NOMO-1 (cell line): Measurements from ENCODE around the gene VWA7.
"Not testable (repeated sequence)": the region's sequence is repeated elsewhere in the genome, so short reads cannot be mapped to it uniquely, and the experiment has no call there.

Experiments
- DNase-seq, 2 experiments: peaks; one replicate each; lab custom pipeline; 2025; ENCODE audit not compliant: unreplicated experiment in 2 of 2; lab: John Stamatoyannopoulos, UW

Gene VWA7

GRCh38 chr6:31776989-31777666 is at the start of gene VWA7:
Gene VWA7 (minus strand): TSS chr6:31777328. CDS start chr6:31776779, 549 bp downstream.
- peak; percentile 33 to 68 for DNase-seq

- peak in 1 of 2 experiments; percentile 64 for DNase-seq
Measured at GRCh38 chr6:31826793-31827285, 49.7 kb upstream of the VWA7 start.

DNA sequence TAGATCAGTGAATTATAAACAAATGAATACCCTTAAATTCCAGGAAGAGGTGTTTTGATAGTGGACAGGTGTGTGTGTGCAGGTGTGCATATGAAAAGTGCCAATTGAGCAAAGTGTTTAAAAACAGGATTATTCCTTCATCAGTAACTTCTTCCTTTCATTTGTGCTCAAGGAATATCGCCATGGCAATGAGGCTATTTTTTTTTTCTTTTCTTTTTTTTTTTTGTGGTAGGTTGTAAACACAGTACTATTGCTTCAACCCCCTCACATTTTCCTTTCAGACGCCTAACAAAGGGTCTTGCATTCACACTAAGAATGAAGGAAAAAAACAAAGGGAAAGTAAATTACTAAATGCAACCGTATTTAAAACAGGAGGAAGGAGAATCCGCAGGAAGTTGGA is 48.4 kb upstream of the VWA7 start:
- no peak for DNase-seq

- DNase-seq: peak; percentile 53 to 71
Measured at GRCh38 chr6:31823592-31824196, 46.6 kb upstream of the VWA7 start.

DNA sequence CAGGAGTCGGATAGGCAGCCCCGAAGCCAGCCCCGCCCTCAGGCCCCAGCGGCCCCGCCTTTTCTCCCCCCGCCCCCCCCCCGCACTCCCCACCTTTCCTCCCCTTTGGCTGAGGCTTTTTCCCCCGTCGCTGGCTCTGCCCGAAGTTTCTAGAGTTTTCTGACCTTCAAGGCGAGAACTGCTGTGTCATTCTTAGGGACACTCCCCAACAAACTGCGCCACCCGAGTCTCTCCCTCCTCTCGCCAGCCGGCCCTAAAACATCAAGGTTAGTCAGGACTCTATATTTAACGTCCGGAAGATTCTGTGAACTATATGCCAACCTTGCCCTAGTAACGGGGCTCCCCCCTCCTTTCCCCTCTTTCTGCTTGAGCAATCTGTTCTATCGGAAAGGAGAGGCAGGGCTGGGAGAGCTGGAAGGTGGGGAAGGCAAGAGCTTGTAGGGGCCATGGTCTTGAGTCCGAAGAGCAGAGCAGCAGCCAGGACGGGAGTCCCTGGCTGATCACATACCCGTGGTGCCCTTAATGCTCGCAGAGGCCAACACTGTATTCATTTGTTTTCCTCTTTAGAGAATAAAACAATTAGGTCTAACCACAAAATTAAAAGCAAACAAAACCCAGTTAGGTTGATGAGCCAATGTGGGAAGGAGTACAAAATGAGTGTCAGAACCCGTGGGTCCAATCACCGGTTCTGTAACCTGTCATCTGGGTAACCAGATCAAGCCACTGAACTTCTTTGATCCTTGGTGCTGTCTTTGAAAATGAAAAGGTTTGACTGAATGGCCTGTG is 45.1 kb upstream of the VWA7 start:
- DNase-seq: peak; percentile 87 to 90

DNA sequence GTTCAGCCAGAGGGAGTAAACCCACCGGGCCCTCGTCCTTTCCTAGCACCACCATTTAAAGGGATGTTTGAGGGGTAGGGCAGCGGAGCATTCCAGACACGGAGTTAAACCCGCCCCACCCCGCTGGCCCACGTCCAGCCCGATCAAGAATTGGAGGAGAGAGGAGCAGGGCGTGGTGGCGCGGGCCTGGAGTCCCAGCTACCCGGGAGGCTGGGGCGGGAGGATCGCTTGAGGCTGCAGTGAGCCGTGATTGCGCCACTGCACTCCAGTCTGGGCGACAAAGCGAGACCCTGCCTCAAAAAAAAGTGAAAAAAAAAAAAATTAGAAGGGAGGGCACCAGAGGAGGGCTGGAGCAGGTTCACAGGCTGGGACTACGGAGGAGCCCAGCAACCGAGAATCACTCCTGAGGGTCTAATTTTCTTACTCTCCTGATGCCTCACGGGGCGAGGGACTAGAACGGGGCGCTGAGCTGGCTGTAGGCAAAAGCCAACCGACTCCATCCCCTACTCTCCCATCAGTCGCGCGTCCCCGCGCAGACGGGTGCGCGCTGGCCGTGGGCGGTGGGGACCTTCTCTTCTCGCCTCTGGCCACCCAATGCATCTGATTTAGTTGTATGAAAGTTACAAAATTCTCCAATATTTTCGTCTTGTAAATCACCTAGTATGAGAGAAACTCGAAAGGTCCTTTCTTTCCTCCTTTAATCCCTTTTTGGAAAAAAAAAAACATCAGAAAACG is 44.3 kb upstream of the VWA7 start:
- DNase-seq: peak in 1 of 2 experiments; percentile 58

DNA sequence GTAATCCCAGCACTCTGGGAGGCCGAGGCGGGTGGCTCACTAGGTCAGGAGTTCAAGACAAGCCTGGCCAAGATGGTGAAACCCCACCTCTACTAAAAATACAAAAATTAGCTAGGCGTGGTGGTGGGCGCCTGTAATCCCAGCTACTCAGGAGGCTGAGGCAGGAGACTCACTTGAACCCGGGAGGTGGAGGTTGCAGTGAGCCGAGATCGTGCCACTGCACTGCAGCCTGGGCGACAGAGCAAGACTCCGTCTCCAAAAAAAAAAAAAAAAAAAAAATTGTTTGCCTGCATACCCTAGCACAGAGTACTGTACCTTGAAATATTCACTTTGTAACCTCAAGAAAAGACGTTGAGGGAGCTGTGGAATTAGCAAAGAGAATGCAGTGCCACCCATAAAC is 43.3 kb upstream of the VWA7 start:
- not testable (repeated sequence) for DNase-seq

DNA sequence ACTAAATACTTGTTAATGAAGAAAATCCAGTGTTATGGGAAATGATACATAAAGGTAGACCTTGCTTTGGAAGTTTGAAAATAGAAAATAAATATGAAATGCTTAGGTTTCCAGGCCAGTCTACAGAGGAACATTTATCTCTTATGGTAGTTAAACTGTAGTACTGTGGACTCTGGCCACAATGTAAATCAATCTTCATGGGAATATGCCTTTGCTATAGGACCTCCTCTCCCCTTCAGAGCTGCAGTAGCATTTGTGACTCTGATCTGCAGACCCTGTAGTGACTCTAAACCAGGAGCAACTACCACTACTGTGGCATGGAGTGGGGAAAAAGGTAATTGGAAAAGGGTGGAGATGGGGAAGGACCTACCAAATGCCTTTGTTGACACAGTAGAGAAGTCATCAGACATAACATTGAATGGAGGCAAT is 42.8 kb upstream of the VWA7 start:
- no peak for DNase-seq

GRCh38 chr6:31817929-31818511 is 40.9 kb upstream of the VWA7 start:
- DNase-seq: not testable (repeated sequence)

DNA sequence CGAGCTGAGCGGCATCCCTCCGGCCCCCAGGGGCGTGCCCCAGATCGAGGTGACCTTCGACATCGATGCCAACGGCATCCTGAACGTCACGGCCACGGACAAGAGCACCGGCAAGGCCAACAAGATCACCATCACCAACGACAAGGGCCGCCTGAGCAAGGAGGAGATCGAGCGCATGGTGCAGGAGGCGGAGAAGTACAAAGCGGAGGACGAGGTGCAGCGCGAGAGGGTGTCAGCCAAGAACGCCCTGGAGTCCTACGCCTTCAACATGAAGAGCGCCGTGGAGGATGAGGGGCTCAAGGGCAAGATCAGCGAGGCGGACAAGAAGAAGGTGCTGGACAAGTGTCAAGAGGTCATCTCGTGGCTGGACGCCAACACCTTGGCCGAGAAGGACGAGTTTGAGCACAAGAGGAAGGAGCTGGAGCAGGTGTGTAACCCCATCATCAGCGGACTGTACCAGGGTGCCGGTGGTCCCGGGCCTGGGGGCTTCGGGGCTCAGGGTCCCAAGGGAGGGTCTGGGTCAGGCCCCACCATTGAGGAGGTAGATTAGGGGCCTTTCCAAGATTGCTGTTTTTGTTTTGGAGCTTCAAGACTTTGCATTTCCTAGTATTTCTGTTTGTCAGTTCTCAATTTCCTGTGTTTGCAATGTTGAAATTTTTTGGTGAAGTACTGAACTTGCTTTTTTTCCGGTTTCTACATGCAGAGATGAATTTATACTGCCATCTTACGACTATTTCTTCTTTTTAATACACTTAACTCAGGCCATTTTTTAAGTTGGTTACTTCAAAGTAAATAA is 40.2 kb upstream of the VWA7 start:
- DNase-seq: peak; percentile 42 to 63

DNA sequence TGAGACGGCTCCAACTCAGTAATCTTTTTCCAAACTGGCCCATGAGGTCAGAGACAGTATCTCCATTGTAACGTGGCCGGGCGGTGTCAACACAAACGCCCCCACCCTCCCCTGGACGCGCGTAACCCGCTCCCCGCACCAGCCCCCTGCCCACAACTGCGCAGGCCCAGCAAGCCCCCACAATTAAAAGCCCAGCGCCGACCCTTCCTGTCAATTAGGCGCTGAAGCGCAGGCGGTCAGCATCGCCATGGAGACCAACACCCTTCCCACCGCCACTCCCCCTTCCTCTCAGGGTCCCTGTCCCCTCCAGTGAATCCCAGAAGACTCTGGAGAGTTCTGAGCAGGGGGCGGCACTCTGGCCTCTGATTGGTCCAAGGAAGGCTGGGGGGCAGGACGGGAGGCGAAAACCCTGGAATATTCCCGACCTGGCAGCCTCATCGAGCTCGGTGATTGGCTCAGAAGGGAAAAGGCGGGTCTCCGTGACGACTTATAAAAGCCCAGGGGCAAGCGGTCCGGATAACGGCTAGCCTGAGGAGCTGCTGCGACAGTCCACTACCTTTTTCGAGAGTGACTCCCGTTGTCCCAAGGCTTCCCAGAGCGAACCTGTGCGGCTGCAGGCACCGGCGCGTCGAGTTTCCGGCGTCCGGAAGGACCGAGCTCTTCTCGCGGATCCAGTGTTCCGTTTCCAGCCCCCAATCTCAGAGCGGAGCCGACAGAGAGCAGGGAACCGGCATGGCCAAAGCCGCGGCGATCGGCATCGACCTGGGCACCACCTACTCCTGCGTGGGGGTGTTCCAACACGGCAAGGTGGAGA is 38.1 kb upstream of the VWA7 start, which contains the start of the genes HSPA1A and HSPA1L:
HSPA1A (plus strand) TSS at position 519 of the 814 bp plus-strand sequence; CDS start at position 733, 214 bp downstream.
HSPA1L (minus strand) TSS at position 259 of the 814 bp plus-strand sequence. CDS start 3,311 bp downstream, outside the sequence.
- peak; percentile 72 to 74 for DNase-seq

GRCh38 chr6:31814677-31815024 is 37.5 kb upstream of the VWA7 start:
- DNase-seq: peak; percentile 75 to 80

GRCh38 chr6:31813465-31813849 is 36.3 kb upstream of the VWA7 start:
- DNase-seq: no peak

DNA sequence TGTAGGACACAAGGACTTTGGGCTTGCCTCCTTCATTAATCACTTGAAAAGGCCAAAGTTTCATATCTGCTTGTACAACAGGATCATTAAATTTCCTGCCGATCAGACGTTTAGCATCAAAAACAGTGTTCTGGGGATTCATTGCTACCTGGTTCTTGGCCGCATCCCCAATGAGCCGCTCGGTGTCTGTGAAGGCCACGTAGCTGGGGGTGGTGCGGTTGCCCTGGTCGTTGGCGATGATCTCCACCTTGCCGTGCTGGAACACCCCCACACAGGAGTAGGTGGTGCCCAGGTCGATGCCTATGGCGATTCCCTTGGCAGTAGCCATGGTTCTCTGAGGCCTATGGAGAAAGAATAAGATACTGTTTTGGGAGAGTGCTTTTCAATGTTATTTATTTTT is 34.5 kb upstream of the VWA7 start:
- no peak for DNase-seq

- DNase-seq: not testable (repeated sequence)
Measured at GRCh38 chr6:31808599-31808998, 31.5 kb upstream of the VWA7 start.

DNA sequence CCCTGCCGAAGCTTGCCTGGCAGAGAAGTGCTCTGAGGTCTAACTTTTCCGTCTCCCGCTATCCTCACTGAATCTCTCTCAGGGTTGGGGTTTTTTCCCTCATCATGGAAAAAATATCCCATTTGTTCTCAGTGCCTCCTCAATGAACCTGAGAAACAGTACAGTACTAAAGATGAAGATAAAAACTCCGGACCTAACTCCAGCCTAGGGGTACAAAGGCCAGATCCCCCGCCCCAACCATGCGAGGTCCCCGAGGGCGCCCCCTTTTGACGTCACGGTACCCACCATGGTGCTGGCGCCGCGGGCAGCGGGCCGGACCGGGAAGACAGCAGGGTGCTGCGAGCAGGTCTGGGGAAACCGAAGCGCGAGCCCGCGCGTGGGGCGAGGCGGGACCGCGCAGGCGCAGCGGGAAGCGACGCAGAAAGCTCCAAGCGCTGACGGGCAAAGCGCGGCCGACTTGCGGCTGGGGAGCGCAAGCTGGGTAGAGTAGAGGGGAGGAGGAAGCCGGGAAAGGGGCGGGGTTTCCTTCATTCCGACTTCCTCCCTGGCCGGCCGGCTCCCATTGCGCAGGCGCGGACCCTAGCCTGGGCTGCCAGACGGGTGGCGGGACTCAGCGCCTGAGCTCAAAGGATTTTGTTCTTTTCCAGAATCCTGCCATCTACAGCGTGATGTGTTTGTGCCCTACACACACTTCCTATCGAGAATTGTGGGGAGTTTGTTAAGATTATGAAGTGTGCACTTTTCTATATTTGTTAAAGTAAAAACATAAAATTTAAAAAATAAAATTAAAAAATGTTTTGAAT is 29.5 kb upstream of the VWA7 start, which contains the start of gene LSM2:
LSM2 (minus strand) TSS at position 497 of the 803 bp plus-strand sequence; CDS start at position 288, 209 bp downstream.
- peak; percentile 91 to 95 for DNase-seq

- no peak for DNase-seq
Measured at GRCh38 chr6:31805939-31806469, 28.9 kb upstream of the VWA7 start.
